Upper lobe of left lung (tissue), 4 donors: Measurements from ENCODE around the gene SCRN2.

Experiments
- EP300 ChIP-seq, 4 donors: sonication (generic); formaldehyde crosslinking; IDR thresholded peaks; one replicate each; pipeline ENCODE4 v1.5.1; 2017; ENCODE audit warnings: antibody characterized with exemption in 4 of 4, control low read depth in 2 of 4
- TF ChIP-seq, protein P1 (sequence below), 6 experiments: fragments of 450-650 bp in 4 of 6; fragments of 200-600 bp in 2 of 6; sonication (generic) in 2 of 6; IDR thresholded peaks; one replicate each; pipeline ENCODE4 v1.5.1; 2016 to 2019; ENCODE audit warnings: antibody characterized with exemption in 6 of 6

DNA sequence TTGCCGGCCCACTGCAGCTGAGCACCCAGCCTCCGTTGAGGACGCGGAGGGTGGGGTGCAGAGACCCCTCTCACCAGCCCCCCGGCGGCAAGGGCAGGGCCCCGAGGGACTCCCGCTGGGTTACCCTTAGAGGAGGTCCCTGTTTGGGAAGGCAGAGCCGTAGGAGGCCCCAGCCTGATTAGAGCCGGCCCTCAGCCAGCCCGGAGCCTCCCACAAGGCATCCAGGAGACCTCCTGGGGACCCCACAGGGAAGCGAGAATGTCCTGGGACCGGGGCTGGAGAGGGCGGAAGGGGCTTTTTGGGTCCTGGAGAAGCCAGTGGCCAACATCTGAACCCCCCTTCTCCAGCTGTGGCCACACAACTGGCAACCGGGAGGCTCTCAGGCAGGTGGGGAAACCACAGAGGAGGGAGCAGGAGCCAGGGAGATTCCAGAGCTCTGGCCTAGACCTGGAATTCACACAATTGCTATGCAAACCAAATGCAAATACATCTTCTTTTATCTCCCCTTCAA lies 31.6 kb upstream of the SCRN2 start:
- TF ChIP-seq, protein P1, sequence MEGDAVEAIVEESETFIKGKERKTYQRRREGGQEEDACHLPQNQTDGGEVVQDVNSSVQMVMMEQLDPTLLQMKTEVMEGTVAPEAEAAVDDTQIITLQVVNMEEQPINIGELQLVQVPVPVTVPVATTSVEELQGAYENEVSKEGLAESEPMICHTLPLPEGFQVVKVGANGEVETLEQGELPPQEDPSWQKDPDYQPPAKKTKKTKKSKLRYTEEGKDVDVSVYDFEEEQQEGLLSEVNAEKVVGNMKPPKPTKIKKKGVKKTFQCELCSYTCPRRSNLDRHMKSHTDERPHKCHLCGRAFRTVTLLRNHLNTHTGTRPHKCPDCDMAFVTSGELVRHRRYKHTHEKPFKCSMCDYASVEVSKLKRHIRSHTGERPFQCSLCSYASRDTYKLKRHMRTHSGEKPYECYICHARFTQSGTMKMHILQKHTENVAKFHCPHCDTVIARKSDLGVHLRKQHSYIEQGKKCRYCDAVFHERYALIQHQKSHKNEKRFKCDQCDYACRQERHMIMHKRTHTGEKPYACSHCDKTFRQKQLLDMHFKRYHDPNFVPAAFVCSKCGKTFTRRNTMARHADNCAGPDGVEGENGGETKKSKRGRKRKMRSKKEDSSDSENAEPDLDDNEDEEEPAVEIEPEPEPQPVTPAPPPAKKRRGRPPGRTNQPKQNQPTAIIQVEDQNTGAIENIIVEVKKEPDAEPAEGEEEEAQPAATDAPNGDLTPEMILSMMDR (IDR thresholded peaks at IDR 0.05): no peak
- no peak for TF ChIP-seq EP300 (IDR thresholded peaks at IDR 0.05)
